ENCODE results near the gene GPR176. TPM values are rescaled to one million over a fixed set of nuclear protein-coding genes. Genes with fewer than 3 reads are reported as not detected.
A peak's percentile ranks its signal among the peaks of the same experiment; 100 is the strongest.
"Not testable (repeated sequence)": the region's sequence is repeated elsewhere in the genome, so short reads cannot be mapped to it uniquely, and the experiment has no call there.

GPR176 gene
- total RNA-seq, 1 donor from 2014 or later: 1.7 TPM

DNA sequence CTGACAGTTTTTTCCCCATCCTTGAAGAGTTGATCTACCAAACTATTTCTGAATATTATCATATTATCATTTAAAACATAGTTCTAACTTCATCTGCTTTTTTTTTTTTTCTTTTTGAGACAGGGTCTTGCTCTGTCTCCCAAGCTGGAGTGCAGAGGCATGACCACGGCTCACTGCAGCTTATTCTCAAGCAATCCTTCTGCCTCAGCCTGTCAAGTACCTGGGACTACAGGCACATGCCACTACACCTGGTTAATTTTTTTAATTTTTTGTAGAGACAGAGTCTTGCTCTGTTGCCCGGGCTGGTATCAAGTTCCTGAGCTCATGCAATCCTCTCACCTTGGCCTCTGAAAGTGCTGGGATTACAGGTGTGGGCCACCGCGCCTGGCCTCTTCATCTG, 15.2 kb upstream of the GPR176 start:
- no peak for DNase-seq (ENCODE audit: low spot score)

DNA sequence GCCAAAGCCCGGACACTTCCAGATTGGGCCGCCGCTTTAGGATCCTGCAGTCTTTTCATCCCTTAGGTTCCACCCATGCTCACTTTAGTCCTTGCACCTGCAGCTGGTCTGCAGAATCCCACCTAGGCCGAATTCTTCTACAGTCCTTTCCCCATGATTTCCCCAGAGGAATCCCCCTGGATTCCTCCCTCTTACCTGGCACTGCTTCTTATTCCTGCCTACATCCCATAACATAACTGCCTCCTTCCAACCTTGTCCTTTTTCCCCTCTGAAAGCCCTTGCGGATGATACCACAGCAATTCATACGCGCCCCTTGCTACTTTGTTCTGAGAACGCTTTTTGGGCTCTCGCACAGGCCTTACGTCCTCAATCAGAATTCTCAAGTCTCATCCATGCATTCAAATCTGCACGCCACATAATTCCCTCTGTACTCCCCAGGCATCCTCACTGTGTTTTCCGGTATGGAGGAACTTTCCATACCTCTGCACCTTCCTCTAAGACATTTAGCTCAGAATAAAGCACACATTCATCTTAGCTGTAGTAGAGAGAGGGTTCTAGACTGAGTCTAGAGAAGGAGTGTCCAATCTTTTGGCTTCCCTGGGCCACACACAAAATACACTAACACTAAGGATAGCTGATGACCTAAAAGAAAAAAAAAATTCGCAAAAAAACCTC, 14.5 kb upstream of the GPR176 start:
- DNase-seq (ENCODE audit: low spot score): no peak

DNA sequence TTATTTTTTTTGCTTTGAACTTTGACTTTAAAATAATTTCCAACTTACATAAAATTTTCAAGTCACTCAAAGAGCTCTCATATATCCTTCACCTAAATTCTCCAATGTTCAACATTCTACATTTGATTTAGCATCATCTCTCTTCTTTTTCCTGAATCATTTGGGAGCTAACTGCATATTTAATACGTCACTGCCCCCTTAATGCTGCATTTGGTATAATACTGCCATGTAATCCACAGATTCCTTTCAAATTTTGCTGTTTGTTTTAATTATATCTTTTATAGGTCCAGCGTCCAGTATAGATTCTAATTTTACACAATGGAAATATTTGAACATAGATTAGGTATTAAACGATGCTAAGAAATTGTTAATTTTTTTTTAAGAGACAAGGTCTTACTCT, 11.5 kb upstream of the GPR176 start:
- DNase-seq (ENCODE audit: low spot score): no peak

DNA sequence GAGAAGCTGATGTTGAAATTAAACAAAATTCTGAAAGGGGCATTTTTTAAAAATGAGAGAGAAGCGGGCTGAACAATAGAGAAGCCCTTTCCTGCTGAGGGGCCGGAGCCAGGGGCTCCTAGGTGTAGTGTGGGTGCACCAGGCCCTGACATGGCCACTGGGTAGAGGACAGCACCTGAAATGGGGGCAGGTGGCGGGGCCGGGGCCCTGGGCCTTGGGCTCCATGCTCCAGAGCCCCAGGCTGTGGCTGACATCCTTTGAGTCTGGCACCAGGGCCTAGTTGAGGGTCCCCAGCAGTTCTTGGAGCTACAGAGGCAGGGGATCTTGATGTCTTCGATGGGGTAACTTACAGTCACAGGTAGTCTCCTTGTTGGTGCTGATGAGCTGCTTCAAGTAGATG, 6.5 kb upstream of the GPR176 start:
- DNase-seq (ENCODE audit: low spot score): no peak

DNA sequence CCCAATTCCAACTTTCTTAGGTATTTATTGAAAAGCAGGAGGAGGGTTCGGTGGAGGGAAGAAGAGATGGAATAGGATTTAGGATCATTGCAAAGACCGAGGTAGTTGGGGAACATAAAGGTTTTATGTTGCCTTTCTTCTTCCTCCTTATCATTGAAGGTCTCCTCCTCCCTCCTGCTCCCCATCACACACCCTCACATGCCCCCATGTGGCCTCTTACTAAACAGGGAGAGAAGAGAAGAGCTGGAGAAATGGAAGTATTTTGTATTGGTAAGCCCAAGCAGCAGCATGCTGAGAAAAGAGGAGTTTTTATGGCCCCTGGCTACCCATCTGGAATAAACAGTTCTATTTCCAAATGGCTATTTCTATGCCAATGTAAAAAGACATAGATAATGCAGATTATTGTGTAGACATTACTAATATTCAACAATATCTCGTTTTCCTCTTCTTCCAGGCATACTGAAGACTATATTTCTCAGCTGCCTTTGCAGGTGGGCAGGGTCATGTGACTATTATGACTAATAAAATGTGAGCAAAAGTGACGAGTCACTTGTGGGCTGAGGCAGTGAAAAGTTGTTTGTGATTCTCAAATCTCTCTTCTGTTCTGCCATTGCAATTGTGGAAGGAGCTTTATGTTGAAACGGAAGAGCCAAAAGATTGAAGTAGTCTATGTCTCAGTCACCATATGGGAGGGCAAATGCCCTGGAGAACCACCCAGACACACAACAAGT, 5.2 kb upstream of the GPR176 start:
- no peak for DNase-seq (ENCODE audit: low spot score)

DNA sequence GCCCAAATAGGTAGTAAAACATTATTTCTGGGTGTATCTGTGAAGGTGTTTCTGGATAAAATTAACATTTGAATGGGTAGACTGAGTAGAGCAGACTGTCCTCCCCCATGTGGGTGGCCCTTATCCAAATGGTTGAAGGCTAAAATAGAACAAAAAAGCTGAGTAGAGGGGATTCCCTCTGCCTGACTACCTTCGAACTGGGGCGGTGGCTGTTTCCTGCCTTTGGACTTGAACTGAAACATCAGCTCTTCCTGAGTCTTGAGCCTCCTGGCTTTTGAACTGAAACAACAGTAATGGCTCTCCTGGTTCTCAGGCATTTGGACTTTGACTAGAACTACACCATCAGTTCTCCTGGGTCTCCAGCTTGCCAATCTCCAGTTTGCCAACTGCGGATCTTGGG, 4.4 kb upstream of the GPR176 start:
- no peak for DNase-seq (ENCODE audit: low spot score)

DNA sequence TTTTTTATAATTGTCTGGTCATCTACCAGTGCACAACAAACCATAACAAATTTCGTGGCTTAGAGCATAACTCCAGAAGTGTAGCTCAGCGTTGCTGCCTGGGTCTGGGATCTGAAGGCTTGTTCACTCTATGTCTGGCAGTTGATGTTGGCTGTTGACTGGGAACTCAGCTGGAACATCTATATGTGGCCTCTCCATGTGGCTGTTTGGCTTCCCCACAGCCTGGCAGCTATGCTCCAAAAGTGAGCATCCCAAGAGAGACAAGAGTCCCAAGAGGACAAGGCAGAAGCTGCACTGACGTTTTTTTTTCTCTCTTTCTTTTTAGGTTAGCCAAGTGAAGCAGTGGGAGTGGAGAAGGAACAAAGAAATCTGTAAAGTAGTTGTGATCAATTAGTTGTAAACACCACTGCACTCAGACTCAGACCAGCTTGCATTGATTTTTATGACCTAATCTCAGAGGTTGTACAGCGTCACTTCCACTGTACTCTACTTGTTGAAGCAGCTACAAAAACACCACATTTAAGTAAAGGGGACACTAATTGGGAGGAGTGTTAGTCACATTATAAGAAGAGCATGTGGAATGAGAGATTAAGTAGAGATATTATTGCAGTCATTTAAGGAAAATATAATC, 2.5 kb upstream of the GPR176 start:
- DNase-seq (ENCODE audit: low spot score): no peak

DNA sequence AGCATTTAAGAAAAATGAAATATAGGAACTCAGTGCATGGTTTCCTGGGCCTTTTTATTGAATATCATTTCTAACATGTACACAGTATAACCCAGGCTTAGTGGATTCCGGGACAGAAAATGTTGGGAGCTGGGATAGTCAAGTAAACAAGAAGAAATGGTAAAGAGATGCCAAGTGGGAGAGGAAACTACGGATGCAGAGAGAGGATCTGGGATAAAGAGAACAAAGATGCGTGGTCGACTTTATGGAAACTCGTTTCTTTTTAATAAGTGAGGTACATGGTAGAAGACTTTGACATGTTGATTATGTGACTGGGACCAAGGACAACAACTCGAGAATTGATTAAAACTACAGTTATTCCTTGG, 1.2 kb upstream of the GPR176 start:
- DNase-seq (ENCODE audit: low spot score): no peak

DNA sequence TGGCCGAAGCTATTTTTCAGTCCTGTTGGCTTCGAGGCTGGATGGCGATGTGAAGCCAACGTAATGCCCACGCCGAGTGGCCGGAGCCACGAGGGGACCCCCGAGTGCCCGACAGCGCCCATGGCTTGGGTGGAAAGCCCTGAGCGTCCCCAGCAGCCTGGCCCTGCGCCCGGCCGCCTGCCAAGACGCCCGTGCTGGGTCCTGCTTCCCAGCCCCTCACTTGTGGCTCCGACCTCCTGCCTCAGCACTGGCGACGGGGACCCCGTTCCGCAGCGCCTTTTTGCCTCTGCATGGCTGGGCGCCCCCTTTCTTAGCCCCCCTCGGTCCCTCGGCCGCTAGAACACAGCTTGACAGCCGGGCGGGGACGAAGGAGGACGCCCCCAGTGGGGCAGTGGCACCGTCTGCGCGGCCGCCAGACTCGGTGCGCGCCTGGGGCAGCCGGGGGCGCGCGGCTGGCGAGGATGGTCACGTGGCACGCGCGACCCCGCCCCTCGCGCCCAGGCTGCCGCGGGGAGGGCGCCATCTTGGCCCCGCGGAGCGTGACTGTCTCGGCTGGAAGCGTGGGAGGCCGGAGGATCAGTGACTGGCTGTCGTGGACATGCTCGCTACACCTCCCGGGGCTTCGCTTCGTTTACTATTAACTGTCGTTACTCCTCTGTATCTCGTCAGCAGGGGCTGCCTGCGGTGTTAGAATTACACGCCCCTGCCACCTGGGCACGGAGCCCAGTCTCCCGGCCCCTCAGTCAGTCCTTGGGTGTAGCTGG, 626 bp upstream of the GPR176 start:
- peak; percentile 75 for DNase-seq (ENCODE audit: low spot score)

DNA sequence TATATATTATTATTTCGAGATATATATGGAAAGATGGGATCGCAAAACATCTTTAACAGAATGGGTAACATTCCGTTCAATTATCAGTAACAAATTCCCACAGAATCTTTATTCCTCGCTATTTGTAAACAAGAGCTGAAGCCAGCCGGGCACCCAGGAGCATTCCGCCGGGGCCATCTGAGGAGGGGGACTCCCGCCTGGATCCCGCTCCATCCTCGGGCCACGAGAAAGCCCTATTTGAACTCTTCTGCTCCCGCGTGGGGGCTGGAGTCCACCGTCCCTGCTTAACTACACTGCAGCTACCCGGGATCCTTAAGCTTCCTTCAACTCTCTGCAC, 687 bp downstream of the GPR176 start:
- DNase-seq (ENCODE audit: low spot score): no peak

DNA sequence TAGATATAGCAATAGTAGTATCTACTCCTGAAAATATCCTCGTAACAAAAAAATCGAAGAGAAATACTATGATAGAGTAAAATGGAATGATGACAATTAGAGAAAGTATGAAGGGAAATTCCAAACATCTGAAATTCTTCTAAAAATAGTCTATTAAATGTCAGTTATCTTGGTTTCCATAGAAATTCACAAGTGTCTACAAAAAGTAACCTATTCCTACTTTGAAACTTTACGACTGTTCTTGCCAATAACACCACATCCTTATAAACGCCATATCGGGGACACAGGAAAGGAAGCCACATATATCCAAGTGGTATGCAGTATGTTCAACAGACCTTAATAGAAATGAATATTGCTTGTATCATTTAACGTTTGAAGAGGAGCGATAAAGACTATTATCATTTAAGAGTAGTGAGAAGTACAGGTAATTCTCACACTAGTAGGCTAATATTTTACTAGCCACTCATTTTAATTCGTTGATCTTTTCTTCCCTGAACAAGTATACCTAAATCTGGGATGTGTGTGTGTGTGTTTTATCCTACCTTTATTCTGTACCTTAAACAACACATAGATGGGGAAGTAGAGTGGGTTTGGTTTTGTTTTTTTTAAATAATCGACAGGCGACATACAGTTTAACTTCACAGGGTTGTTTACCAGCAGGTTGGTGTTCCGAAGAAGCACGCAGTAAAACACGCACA, 1.2 kb downstream of the GPR176 start:
- no peak for DNase-seq (ENCODE audit: low spot score)

DNA sequence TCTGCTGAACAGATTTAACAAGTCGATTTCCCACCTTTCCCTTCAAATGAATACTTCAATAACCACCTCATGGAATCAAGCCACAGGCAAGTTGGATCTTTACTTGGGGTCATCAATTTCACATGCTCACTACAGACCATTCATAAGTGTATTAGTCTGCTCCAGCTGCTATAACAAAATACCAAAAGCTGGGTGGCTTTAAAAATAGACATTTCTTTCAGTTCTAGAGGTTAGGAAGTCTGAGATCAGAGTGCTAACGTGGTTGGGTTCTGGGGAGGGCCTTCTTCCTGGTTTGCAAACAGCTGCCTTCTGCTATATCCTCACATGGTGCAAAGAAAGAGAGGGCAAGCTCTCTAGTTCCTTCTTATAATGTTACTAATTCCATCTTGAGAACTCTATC, 5.1 kb downstream of the GPR176 start:
- DNase-seq (ENCODE audit: low spot score): no peak

DNA sequence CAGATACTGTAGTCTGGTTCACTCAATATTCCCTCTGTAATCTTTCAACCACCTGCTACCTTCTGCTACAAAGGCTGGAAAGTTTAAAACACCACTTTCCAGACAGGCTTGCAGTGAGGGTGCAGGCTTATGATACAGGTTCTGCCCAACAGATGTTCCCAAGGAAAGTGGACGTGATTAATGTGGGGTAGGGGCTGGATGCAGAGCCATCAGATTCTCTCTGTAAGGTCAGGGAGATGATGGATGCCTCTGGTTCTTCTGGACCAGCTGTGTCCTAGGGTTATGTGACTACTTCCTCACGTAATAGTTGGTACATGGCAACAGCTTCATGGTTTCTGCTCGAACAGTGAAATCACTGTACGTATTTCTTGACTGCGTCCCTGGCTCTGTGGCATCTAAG, 11.1 kb downstream of the GPR176 start:
- no peak for DNase-seq (ENCODE audit: low spot score)

DNA sequence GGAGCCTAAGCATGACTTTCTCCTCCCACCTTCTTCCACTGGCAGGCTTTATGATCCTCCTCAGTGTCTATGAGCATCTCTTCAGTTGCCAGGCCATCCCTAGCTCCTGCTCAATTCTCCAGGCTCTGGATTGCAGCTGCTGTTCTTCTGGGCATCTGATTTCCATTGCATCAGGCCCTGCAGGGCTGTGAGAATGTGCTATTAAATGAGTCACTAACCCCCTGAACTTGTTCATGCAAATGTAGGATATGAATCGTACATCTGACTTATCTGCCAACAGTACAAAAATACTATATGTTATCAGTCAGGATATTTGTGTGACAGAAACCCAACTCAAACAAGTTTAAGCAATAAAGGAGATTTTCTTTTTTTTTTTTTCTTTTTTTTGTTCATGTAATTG, 11.9 kb downstream of the GPR176 start:
- no peak for DNase-seq (ENCODE audit: low spot score)

DNA sequence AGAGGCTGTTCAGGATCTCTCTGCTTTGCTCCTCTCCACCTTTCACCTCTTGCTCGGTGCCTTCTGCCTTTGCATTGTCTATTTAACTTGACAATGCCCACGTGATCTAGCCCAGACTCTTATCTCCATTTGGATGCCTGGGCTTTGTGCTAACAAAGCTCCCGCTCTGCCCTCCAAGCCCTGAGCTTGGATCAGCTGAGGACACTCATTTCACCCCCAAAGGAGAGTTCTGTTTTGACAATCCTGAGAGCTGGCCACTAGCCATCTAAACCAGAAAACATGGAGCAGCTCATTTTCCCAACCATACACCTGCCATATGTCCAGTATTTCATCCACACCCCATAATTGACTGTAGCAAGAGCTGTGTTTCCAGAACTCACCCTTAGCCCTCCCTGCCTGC, 12.8 kb downstream of the GPR176 start:
- DNase-seq (ENCODE audit: low spot score): no peak

DNA sequence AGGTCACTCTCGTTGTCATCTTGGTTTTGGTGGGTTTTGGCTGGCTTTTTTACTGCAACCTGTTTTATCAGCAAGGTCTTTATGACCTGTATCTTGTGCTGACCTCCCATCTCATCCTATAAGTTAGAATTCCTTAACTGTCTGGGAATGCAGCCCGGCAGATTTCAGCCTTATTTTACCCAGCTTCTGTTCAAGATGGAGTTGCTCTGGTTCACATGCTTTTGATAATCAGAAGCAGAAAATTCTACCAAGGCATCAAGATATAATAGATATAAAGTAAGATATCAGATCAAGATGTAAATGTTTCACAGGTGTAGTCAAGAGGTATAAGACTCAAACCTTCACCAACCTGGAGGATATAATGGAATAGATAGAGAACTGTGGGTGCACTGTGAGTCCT, 16.0 kb downstream of the GPR176 start:
- DNase-seq (ENCODE audit: low spot score): no peak

DNA sequence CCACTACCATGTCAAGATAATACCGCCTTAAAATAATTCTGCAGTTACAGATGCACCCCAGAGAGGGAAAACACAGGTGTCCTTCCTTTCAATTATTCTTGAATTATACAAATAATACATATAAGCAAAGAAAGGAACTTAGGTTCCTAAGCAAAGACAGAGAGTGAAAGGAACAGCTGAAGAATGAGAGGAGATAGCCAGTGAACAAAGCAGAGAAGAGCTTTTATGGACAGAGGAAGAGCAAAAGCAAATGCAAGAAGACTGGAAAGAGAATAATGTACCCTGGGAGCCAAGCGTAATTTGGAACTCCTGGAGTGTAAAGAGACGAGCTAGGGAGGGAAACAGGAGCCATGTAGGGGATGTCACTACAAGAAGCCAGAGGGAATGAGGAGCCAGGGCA, 21.7 kb downstream of the GPR176 start:
- DNase-seq (ENCODE audit: low spot score): no peak

DNA sequence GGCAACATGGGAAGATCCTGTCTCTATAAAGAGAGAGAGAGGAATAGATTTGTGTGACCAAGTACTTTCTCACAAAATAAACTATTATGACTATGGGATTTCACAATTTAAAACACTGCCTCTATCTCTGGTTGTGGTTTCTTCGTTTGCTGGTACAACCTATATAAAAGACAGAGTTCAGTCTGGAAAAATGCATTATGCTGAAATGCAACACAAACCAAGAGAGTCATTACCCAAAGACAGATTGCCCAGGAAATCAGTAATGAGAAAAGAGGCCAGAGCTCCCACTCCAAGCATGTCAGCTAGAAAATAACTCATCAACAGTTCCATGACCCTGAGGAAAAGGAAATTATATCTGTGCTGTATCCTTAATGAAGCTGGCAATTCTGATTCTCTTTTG, 23.2 kb downstream of the GPR176 start:
- DNase-seq (ENCODE audit: low spot score): no peak

DNA sequence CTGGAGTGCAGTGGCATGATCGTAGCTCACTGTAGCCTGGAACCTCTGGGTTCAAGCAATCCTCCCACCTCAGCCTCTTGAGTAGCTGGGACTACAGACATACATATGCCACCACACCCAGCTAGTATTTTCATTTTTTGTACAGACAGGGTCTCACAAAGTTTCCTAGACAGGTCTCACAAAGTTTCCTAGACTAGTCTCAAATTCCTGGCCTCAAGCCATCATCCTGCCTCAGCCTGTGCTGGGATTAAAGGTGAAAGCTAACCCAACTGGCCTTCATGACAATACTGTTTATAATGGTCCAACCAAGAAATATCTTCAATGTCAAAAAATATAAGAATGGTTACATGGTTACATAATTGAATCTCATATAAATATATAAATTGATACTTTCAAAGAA, 24.0 kb downstream of the GPR176 start:
- DNase-seq (ENCODE audit: low spot score): no peak

DNA sequence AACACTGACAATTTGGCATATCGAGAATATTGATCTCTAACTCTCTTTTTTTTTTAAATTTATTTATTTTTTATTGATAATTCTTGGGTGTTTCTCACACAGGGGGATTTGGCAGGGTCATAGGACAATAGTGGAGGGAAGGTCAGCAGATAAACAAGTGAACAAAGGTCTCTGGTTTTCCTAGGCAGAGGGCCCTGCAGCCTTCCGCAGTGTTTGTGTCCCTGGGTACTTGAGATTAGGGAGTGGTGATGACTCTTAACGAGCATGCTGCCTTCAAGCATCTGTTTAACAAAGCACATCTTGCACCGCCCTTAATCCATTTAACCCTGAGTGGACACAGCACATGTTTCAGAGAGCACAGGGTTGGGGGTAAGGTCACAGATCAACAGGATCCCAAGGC, 27.0 kb downstream of the GPR176 start:
- not testable (repeated sequence) for DNase-seq (ENCODE audit: low spot score)

DNA sequence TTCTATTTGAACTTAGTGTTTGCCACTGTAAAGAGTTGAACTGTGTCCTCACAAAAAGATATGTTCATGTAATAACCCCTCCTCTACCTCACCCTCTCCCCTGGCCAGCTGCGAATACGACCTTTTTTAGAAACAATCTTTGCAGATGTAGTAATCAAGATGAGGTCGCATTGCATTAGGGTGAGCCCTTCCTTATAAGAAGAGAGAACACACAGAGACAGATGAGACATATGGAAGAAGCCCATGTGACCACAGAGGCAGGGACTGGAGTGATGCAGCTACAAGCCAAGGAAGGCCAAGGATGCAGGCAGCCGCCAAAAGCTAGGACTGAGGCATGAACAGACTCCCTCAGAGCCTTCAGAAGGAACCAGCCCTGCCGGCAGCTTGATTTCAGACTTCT, 27.6 kb downstream of the GPR176 start:
- no peak for DNase-seq (ENCODE audit: low spot score)

DNA sequence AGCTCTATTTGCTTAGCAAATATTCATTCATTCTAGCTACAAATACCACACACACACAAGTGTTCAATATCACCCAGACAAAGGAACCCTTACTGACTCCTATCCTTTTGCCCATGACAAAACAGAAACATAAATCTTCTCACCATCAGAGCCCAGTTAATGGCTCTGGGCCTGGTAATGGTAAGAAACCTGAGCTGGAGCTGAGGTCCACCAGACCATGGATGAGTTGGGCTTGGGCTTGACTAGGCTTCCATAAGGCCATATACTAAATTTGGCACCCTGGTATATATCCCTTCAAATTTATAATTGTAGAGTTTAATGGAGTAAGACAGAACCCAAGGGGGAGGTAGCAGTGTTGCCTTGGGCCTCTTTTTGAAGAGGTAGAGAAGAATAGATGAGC, 29.4 kb downstream of the GPR176 start:
- DNase-seq (ENCODE audit: low spot score): no peak

Measured in ureter (tissue), 1 donor.